Measurements from ENCODE around the gene DNER. TPM values are rescaled to one million over a fixed set of nuclear protein-coding genes. Genes with fewer than 3 reads are reported as not detected.

Gene DNER
- total and polyA plus RNA-seq, 2 of the 13 experiments (the other 11 are each of a cell fraction or from before 2014, with no cell fraction given): not detected

DNA sequence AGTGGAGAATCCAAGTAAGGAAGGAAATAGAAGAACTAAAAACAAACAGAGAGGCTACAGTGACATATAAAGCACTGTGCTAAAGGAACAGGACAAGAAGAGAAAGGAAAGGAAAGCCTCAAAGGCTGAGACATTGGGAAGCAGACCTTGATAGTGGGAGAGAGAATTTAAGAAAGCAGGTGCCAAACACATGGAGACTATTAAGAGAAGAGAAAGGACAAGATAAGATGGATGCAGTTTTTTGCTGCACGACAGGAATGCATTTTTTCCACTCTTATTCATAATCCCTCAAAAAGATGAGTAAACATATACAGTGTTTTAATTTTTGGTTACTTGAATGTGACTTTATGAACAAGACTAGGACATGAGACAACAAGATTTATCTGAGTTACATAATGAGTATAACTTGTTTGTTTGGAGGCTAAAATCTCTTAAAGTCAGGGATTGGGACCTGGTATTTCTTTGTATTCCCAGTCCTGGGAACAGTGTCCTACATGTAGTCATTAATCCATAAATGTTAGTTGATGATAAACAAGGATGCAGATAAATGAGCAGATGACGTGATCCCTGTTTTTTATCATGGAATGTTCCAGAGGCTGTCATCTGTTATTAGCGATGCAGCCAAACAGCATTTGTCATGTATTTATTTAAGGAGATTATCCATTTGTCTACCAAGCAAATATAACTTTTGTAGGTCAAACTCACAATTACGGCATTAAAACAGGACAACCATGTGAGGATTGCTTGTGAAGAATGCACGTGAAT, 141.7 kb downstream of the DNER start:
- in situ Hi-C loops (cut with HindIII; ENCODE audit: extremely low pct_ligation_motif_present, low pct_unique_long_range_greater_than_20kb): no loop called here

More for the DNA sequence above, 141.7 kb downstream of the DNER start:
- intact Hi-C loops (cut with micrococcal nuclease; ENCODE audit: unreplicated experiment): no loop called here
- no peak overlapping the region for H3K4me3 ChIP-seq (replicated peaks in 1 of 3; ENCODE audit: insufficient read depth in 1 of 3, low read depth in 2 of 3, low read length in 3 of 3)
- no peak overlapping the region for H3K27ac ChIP-seq (ENCODE audit: extremely low read length, insufficient read depth, low read length)
- H3K36me3 ChIP-seq (replicated peaks in 1 of 2; ENCODE audit: control insufficient read depth in 1 of 2, insufficient read depth in 2 of 2, low read length in 2 of 2): no peaks in the 10 kb centered on the region
- ChIA-PET CTCF (ENCODE audit: low intra/inter-chr PET ratio, low total read pairs) (no interaction called here), POLR2A (no interaction called here)
- 0 out of 2 replicates have a peak, but pooled peaks have one; percentile 19 for TF ChIP-seq MNT (IDR thresholded peaks at IDR 0.05)
- no peak for TF ChIP-seq TRAFD1 (CRISPR knock-in tag; IDR thresholded peaks at IDR 0.05; ENCODE audit: borderline replicate concordance)
- TF ChIP-seq ZFAT (CRISPR knock-in tag; conservative IDR thresholded peaks at IDR 0.05): no peak
- TF ChIP-seq ZNF652 (CRISPR knock-in tag; IDR thresholded peaks at IDR 0.05; ENCODE audit: borderline replicate concordance, low read depth): no peak
- TF ChIP-seq CREB1 (IDR thresholded peaks at IDR 0.05): 0 out of 2 replicates have a peak, but pooled peaks have one; percentile 33
- no peak for TF ChIP-seq CREB1 (CRISPR knock-in tag; IDR thresholded peaks at IDR 0.05)
- no peak for TF ChIP-seq ZSCAN29 (CRISPR knock-in tag; conservative IDR thresholded peaks at IDR 0.05)
- no peak for TF ChIP-seq ZNF724P (CRISPR knock-in tag; IDR thresholded peaks at IDR 0.05; ENCODE audit: borderline replicate concordance)
- no peak for TF ChIP-seq ZNF773 (CRISPR knock-in tag; IDR thresholded peaks at IDR 0.05; ENCODE audit: borderline replicate concordance)
- no peak for TF ChIP-seq HHEX (CRISPR knock-in tag; IDR thresholded peaks at IDR 0.05)
- no peak for TF ChIP-seq SP5 (CRISPR knock-in tag; IDR thresholded peaks at IDR 0.05; ENCODE audit: borderline replicate concordance, low read depth)
- no peak for TF ChIP-seq HNF4G (IDR thresholded peaks at IDR 0.05; ENCODE audit: borderline replicate concordance, low read depth, low read length)
- TF ChIP-seq HNF4G (CRISPR knock-in tag; IDR thresholded peaks at IDR 0.05; ENCODE audit: borderline replicate concordance, low read depth): no peak
- TF ChIP-seq, protein P1, sequence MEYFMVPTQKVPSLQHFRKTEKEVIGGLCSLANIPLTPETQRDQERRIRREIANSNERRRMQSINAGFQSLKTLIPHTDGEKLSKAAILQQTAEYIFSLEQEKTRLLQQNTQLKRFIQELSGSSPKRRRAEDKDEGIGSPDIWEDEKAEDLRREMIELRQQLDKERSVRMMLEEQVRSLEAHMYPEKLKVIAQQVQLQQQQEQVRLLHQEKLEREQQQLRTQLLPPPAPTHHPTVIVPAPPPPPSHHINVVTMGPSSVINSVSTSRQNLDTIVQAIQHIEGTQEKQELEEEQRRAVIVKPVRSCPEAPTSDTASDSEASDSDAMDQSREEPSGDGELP (IDR thresholded peaks at IDR 0.05; ENCODE audit: borderline replicate concordance, low read depth): no peak
- TF ChIP-seq ZNF558 (CRISPR knock-in tag; IDR thresholded peaks at IDR 0.05; ENCODE audit: borderline replicate concordance): no peak
- no peak for DNase-seq (ENCODE audit: low spot score)
- H4K20me1 ChIP-seq (ENCODE audit: insufficient read depth, low read length): no peaks in the 10 kb centered on the region
- FAIRE-seq: no peak
- H3K27me3 ChIP-seq (ENCODE audit: control insufficient read depth in 1 of 2, insufficient read depth in 2 of 2, low read length in 2 of 2): no peaks in the 10 kb centered on the region
- H3K4me1 ChIP-seq (ENCODE audit: insufficient read depth, low read length): no peaks in the 10 kb centered on the region
- no peaks in the 10 kb centered on the region for H3K9me3 ChIP-seq (ENCODE audit: low read length)
- H3K4me2 ChIP-seq (ENCODE audit: low read depth, low read length): no peak overlapping the region
- 14% methylated on average over 5 of the region's 5 CpGs for WGBS (ENCODE audit: low lambda C conversion rate)
- H3K79me2 ChIP-seq (ENCODE audit: insufficient read depth, low read length): no peaks in the 10 kb centered on the region
- no peak overlapping the region for H2AFZ ChIP-seq (ENCODE audit: low read length)
- no TSS peak for BruUV-seq (replicated peaks)
- ATAC-seq: no peak
- H3K9ac ChIP-seq (ENCODE audit: insufficient read depth, low read depth, low read length): no peak overlapping the region

Measured in HepG2 (cell line).